COLO668 (cell line): ENCODE results near the gene ENC1.

ENCODE experiments used
- DNase-seq: peaks from one replicate; lab custom pipeline; 2025; ENCODE audit not compliant: unreplicated experiment; lab: John Stamatoyannopoulos, UW

Gene ENC1

DNA sequence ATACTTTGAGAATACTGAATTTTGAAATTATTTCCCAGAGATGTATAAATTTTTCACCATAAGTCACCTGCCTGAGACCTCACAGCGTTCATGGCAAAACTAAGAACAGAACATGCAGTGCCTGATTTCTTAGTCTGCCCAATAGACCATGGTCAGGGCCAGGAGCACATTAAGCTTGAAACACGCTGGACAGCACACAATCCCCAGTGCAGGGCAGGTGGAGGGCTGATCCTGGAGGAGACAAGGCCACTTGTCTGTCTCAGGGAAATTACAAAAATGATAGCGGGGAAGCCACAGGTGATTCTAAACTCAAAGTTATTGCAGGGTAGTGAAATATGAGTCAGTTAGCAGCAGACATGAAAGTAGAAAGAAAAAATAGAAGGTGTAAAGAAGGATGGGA, 18.6 kb upstream of the ENC1 start:
- DNase-seq = no peak

DNA sequence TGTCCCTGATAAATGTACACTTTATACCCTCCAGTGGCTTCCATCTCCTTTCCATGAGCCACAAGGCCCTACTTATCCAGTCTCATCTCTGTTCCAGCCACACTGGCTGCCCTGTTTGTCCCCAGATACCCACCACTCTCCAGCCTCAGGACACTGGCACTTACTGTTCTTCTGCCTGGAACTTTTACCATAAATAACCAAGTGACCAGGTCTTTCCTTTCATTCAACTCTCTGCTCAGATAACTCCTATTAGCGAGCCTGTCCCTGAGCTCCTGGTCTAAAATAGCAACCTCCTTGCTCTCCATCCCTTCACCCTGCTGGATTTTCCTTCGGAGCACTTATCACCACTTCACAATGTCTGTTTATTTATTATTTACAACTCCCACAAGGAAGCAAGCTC, 16.6 kb upstream of the ENC1 start:
- DNase-seq = no peak

DNA sequence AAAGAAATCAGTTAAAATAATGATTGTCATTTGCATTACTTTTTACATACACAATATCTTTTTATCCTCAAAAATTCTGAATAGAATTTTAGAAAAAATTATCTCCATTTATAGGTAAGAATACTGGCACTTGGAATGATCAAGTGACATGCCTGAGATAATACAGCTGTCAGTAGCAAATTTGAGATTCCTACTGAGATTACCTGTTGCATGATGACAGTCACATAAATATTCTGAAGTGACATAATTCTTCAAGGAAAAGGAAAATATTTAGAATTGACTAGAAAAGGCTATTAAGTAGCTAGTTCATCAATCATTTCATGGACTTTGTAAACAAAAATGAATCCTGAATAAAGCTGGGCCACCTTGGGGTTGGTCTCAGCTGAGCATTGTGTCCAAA, 15.2 kb upstream of the ENC1 start:
- no peak for DNase-seq

DNA sequence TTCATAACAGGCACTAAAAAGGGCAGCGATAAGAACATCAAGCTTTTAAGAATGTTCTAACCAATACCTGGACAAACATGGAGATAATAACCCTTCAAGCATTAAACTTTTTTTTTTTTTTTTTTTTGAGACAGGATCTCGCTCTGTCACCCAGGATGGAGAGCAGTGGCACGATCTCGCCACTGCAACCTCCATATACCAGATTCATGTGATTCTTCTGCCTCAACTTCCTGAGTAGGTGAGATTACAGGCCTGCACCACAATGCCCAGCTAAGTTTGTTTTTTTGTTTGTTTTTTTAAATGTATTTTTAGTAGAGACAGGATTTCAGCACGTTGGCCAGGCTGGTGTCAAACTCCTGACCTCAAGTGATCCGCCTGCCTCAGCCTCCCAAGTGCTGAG, 14.7 kb upstream of the ENC1 start:
- DNase-seq = no peak

DNA sequence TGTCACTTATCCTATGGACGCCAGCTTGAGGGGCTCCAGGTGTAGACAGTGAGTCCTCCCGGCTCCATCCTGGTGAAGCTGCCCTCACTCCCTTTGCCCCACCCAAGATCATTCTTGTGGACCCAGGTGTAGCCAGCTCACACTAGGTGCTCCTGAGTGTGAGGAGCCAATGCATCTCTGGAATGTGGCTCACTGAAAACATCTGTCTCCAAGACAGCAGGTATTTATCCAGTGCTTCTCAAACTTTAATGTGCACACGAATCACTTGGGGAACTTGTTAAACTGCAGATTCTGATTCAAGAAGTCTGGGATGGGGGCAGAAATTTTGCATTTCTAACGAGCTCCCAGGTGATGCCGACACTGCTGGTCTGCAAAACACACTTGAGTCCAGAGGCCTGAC, 13.5 kb upstream of the ENC1 start:
- no peak for DNase-seq

DNA sequence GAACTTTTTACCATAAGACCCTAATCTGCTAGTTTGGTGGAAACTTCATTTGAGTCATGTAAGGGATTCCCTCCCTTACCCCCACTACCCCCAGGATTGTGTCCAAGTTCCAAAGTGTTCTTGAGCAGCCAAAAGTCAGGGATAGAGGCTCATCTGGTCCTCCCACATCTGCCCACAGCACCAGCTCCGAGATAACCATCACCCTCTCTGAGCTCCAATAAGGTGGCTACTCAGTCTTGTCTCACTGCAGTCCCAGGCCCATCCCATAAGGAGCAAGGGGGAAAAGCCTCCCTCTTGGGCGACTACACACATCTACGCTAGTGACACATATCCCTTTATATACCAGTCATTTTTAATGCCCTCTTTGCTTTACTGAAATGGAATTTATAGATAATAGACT, 12.0 kb upstream of the ENC1 start:
- no peak for DNase-seq

DNA sequence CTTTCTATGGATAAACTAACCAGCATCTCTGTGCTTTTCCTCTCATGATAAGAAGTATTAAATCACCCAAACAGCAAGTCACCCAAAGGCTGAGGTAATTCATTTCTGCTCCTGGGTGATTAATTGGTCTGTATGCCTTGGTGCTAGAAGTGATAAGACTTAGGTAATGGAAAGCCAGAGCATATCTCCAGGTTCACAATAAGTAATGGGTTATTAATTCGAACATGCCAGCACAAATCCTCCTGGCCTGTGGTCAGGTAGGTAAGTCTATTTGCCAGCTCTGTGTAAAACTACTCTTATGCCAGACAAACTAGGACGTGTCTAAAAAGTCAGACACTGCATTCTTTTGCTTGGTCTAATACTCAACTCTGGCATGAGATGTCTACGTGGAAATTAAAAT, 11.2 kb upstream of the ENC1 start:
- DNase-seq = no peak

DNA sequence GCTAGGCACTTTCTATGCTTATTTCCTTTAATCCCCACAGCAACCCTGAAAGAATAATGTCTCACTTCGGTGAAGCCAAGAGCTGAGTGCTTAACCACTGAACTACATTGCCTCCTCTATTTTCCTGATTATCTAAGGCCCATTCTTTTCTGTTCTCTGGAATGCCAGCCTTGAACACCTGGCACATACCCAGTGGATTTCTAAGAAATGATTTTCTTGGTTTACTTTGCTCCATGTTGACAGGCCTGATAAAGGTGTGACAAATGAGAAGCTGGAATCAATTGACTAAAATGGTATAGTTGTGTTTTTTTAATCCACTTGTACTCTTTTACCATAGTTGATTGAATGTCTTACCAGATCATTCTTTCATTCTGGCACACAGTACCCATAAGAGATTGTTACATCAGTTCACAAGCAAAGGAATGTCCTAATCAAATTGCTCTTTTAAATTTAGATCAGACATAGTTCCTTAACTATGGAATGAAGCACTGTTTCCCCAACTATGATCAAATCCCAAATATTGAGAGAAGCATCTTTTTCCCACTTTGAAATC, 9.0 kb upstream of the ENC1 start:
- DNase-seq = no peak

DNA sequence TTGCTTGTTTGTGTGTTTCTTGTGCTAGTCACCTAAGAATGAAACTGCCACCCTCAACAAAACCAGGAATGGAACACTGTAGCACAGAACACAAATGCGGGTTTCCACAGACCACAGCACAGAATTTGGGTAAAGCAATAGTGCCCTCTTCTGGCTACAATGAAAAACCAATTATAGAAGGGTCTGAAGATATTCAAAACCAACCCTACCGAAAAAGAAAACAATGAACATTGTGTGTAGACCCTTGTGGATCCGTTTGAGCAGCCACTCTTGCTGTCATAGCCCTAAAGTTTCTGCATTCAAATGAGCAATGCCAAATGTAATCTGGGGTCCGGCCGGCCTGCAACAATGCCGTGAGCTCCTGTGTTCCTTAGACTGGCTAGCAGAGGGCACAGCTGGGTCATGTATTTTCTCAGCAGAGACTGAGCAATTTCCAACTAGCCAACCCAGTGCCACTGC, 8.3 kb upstream of the ENC1 start:
- DNase-seq = peak; percentile 8

DNA sequence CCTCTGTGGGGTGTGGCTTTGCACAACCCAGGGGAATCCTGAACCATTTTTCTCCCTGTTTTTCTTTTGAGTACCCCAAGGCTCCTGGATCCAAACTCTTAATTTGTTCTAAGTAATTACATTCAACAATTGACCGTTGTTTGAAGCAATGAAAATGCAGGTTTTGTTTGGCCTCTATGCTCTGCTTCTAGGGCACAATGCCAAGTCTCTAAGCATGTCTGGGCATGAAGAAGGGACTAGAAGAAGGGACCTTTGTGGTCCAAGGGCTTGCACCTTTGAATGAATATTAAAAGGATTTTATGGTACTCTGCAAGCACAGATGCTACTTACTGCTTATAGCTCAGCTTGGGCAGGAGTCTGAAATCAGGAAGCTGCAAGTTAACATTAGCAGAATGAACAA, 6.6 kb upstream of the ENC1 start:
- no peak for DNase-seq

DNA sequence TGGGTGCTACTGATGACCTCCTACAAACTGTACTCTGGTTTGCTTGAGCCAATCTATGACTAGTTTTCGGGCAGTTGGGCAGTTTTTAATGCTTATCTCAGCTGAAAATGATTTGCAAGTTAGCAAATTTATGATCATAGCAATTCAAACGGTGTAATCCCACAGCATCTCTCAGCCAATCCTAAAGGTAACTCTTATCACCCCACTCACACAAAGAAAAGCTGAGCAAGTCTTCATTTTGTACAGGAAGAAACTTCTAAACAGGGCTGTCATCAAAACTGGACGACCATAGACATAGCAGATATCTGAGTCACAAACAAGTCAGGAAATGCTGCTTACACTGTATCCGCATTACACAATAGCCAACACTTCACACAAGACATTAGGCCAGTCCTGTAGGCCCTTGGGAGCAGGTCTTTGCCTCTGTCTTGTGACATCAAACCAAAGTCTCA, 2.6 kb upstream of the ENC1 start:
- DNase-seq = no peak

DNA sequence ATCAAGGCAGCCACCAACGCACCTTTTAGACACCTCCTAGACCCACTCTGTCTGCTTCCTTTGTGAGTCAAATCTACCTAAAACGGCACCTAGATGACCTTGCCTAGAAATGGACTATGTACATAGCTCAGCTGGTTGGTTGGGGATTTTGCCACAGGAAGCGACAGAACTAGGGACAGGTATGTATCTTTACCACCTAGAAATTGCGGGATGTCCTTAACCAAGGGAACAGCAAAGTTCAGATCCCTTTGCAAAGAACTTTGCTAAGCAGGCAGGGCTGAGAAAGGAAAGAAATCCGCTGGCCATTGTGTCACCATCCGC, 2.0 kb upstream of the ENC1 start:
- no peak for DNase-seq

DNA sequence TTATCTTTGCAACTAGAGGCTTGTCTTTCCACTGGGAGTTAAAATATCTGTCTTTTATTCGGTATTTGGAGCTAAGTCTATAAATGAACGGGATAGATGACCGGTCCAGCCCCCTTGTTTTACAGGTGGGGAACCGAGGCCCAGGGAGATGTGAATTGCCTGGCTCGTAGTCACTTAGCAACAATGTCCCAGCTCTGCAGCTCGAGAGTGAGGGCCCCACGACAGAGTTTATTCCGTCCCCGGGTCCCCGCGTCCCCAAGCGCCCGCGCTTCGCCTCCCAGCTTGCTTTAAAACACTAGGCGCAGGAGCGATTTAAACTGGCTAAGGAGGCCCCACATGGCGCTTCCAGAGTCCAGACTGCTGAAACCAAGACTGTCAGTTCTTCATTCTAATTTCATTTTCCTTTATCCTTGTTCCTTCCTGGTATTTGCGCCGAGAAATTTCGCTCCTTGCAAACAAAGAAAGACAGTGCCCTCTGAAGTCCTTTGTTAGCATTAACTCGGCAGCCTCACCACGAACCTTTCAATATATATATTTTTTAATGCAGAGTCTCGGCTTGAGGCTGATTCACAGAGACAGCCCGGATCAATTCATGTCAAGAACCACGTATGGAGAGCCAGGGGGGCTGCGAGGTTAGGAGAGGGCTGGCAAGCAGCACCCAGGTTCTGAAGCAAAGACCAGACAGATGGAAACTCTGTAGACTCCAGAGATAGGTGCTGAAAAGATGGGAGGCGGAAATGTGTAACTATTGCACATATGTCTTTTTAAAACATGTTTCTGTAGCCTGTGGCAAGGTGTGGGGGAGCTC, 1.4 kb upstream of the ENC1 start:
- DNase-seq = peak; percentile 30

DNA sequence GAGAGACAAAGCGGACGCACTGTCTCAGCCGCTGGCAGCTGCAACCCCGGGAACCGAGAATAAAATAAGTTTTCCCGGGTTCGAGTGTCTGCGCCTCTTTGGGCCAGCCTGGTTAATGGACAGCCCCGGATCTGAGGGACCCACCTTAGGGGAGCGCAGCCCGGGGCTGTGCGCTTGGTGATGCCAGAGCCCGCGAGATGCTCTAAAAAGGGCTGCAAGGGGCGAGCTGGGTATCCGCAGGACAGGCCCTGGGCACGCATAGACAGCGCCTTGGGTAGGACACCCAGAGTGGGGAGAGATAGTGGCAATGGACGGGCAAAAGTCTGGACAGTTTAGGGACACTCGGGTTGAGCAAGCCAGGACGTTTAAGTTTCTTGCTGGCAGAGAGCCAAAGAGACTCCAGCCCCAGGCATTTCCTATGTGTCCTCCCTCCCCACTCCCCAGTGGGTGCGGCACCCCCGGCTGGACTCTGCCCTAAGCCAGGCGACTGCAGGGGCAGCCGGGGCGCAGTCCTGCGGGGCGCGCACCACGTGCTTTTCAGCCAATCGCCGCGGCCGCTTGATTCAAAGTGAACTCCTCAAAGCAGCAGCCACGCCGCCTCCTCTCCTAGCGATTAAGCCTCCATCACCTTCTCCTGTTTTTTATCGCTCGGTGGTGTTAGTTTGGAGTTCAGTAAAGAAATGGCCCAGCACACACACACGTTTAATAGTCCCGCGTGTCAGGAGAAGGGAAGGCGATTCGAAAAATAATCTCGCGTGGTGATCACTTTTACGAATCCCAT, 616 bp upstream of the ENC1 start:
- DNase-seq = peak; percentile 81

DNA sequence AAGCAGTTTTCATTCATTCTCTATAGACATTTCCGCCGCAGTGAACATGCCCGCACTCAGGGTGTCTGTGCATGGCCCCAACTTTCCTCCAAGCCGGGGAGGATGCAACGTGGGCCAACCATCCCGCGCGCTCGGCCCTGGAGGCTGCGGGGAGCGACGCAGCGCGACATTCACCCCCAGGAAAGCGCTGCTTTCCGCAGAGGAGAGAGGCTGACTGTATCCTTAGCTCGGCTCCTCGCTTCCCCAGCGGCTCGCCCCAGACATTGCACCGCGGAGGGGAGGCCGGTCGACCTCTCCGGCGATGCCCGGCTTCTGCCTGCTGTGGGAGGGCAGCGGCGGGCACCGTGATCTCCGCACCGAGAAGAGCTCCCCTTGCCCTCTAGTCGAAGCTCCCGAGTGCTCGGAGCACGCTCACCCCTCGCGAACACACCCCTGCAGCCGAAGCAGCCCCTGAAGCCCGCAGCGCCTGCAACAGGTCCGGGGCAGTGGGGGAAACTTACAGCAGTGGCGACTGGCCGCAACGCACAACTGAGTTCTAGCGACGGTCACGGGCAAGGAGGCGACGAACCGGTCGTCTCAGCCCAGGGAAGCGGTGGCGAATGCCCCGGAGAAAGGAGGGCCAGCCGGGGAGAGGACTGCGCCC, 600 bp downstream of the ENC1 start:
- peak; percentile 60 for DNase-seq

DNA sequence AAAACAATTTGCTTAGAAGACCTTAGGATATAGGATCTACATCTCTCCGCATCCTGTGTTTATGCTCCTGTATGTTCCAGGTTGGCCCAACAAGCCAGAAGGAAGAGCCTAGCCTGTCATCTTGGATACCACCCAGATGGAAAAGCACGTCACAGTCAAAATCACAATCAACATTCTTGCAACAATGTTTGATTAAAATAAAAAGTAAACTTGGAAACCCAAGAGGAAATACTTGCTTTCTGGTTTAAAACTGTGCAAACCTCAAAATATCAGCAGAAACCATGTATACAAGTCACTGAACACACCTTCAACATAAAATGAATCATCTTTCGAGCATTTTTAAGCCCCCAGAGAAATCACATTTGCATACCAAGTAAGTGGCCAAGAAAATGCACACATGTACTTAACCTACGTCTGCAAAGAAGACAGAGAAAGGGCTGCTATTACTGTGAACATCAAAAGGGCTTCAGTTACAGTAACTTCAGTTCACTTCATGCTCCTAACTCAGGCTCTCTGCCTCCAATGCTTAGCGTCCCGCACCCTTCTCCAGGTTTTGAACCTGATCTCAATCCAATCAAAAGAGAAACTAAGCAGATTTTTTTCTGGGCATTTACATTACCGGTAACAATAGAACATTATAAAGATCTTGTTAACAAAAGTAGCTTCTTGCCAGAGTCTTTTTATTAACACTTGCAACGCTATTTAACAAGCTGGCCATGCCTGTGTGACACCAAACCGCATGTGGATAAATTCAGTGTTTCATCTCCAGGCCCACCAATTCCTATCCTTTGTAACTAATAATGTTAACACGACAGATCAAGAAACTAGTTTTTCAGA, 1.3 kb downstream of the ENC1 start:
- DNase-seq = no peak

DNA sequence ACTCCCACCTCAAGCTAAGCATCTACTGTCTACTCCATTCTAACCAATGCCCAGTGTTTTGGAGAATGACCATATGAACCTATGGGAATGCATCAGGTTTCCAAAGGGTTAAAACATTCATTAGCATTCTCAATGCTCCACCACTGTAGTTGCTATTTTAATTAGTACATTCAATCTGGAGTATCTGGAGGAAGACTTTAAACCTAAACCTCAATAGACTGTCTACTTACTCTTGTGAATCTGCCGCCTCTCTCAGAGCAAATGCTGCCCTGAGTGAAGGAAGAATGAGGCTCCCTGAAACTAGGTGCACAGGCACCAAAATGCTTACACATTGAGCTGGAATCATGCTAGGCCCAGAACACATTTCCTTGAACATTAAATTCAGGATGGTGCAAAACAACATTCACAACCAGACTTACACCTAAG, 2.0 kb downstream of the ENC1 start:
- no peak for DNase-seq

DNA sequence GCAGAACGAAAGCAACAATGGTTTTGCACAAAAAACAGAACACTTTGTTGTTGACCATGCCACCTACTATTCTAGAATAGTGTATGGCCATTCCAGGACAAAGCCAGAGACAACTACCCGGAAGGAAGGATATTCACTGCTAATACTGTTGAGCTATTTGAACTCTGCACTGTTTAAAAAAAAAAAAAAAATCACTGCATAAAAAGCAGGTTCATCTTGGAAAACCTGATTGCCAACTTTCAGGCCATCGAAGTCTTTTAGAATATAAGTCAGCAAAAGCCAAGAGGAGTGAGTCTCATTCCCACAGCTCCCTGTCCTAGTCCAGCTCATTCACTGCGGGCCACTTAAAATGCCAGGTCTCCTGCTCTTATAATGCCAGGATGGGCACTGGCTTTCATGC, 4.0 kb downstream of the ENC1 start:
- DNase-seq = no peak

DNA sequence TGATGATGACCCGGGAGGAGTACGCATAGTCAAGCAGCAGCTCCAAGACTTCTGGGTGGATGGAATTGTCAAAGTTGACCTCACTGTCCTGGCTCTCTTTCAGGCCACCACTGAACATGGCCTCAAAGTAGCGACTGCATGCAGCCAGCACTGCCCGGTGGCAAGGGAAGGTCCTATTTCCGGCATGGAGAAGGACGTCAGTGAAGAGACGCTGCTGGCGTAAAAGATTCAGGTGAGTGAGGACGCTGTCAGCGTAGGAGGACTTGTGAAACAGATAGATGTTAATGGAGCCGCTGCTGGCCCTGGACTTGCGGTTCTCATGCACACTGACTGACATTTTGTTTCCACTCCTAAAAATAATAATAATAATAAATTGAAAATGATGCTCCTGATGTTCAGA, 4.4 kb downstream of the ENC1 start:
- DNase-seq = no peak

DNA sequence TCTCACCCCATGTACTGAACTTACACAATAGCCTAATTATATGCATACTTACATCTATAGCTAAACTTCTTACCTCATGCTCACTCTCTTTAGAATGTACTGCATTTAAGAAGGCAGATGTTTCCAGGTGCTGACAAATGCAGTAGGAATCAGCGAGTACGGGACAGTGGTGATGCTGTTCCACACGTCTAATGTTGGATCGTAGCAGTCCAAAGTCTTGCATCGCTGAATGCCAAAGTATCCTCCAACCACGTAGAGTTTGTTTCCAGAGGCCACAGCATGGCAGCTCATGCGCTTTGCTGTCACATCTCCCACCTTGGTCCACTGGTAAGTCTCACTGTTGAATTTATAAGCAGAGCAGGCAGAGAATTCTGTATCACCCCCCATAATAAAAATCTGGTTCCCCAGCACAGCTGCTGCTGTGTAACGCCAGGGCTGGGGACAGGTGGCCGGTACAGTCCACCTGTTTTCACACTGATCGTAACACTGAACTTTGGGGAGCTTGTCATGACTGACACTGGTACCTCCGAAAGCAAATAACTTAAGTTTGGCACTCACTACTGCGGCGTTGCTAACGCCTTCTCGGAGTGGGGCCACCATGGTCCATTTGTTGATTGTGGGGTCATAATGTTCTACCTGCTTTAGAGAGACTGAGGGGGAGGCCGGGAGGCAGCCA, 5.8 kb downstream of the ENC1 start:
- no peak for DNase-seq
